BLaER1 (cell line): Measurements from ENCODE around the gene ZFAND3.

Experiments used
- H3K27ac ChIP-seq: shearing (Covaris generic); formaldehyde crosslinking; 2 replicates; pipeline ENCODE4 v1.8.1; 2022
- H3K27me3 ChIP-seq: shearing (Covaris generic); formaldehyde crosslinking; 2 replicates; pipeline ENCODE4 v1.8.1; 2022
- H3K36me3 ChIP-seq: shearing (Covaris generic); formaldehyde crosslinking; 2 replicates; pipeline ENCODE4 v1.8.1; 2022
- H3K4me1 ChIP-seq: shearing (Covaris generic); formaldehyde crosslinking; 2 replicates; pipeline ENCODE4 v1.8.1; 2022
- H3K4me2 ChIP-seq: shearing (Covaris generic); formaldehyde crosslinking; 2 replicates; pipeline ENCODE4 v1.8.1; 2022
- H3K4me3 ChIP-seq: shearing (Covaris generic); formaldehyde crosslinking; 2 replicates; pipeline ENCODE4 v1.8.1; 2022
- H3K9ac ChIP-seq: shearing (Covaris generic); formaldehyde crosslinking; 2 replicates; pipeline ENCODE4 v1.8.1; 2022
- H3K9me3 ChIP-seq: shearing (Covaris generic); formaldehyde crosslinking; 2 replicates; pipeline ENCODE4 v1.8.1; 2022
- H4K20me1 ChIP-seq: shearing (Covaris generic); formaldehyde crosslinking; 2 replicates; pipeline ENCODE4 v1.8.1; 2022
- Cebpa-rat ChIP-seq: shearing (Covaris generic); IDR thresholded peaks from 2 replicates; pipeline ENCODE4 v1.8.1; 2022

Gene ZFAND3

DNA sequence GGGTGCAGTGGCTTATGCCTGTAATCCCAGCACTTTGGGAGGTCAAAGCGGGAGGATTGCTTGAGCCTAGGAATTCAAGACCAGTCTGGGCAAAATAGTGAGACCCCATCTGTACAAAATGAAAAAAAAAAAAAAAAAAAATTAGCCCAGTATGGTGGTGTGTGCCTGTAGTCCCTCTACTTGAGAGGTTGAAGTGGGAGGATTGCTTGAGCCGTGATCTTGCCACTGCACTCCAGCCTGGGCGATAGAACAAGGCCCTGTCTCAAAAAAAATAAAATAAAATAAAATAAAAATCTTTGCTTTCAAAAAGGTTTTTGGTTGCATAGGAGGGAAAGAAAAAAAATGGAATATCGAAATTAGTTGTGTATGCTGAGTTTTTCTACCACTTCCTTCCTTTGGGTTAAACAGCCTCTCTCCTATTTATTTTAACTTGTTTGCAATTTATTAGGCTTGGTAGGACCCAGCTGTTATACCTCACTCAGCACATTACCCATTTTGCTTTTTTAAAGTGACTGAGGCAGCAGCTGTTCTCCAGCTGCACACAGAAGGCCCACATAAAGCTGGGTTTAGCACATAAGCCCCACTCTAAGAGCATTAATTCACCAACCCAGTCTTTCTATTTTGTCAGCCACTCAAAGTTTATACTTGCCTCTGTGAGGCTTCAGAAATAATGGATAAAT, 152.3 kb downstream of the ZFAND3 start:
- Histone ChIP-seq H3K4me2 (peak overlapping the region; percentile 48), H3K9ac (0 out of 2 replicates have a peak overlapping the region, but pooled peaks have one; percentile 38), H3K4me3 (no peak overlapping the region; the same call in 1 of the 2 replicates), H3K9me3 (peaks cover 77% of the 10 kb centered on the region), H4K20me1 (peaks cover 48% of the 10 kb centered on the region; the same call in 1 of the 2 replicates), H3K36me3 (peaks cover 31% of the 10 kb centered on the region), H3K27ac (peak overlapping the region; percentile 27; the same call in 1 of the 2 replicates), H3K4me1 (peaks cover 12% of the 10 kb centered on the region), H3K27me3 (no peaks in the 10 kb centered on the region)
- no peak for TF ChIP-seq Cebpa-rat

DNA sequence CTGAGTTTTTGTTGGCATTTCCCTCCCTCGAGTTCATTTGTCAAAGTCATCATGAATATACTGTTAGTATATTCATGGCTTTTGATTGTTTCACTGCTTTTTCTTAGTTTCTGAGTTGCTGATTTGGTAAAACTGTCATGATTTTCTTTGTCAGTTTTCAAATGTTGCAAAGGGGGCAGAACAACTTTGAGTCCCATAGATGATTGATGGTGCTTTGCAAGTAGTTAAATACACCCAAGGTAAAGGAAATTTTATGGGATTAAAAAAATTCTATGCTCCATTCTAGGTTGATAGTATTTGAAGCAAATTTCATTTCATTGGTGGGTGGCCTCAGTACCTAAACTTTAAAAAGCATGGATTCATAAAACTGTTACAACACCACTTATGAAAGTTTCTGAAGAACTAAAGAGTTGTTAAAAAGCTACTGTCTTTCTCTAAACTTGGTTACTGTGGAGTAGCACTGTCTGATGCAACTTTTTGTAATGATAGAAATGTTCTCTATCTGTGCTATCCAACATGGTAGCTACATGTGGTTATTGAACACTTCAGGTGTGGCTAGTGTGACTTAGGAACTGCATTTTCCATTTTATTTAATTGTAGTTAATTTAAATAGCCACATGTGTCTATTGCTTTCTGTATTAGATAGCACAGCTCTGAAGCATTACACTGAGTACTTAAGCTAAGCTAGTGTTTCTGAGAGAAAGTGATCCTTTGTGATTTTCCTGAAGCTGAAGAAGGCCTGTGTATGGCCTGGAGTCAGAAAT, 153.6 kb downstream of the ZFAND3 start:
- H3K9ac ChIP-seq, result no peak overlapping the region
- H3K27me3 ChIP-seq, result no peaks in the 10 kb centered on the region
- no peak overlapping the region for H3K4me3 ChIP-seq
- TF ChIP-seq Cebpa-rat, result no peak
- peaks cover 12% of the 10 kb centered on the region for H3K4me1 ChIP-seq
- H3K9me3 ChIP-seq, result peaks cover 79% of the 10 kb centered on the region
- peaks cover 27% of the 10 kb centered on the region for H3K36me3 ChIP-seq
- no peak overlapping the region for H3K27ac ChIP-seq
- H4K20me1 ChIP-seq, result peaks cover 52% of the 10 kb centered on the region; the same call in 1 of the 2 replicates
- no peak overlapping the region for H3K4me2 ChIP-seq

DNA sequence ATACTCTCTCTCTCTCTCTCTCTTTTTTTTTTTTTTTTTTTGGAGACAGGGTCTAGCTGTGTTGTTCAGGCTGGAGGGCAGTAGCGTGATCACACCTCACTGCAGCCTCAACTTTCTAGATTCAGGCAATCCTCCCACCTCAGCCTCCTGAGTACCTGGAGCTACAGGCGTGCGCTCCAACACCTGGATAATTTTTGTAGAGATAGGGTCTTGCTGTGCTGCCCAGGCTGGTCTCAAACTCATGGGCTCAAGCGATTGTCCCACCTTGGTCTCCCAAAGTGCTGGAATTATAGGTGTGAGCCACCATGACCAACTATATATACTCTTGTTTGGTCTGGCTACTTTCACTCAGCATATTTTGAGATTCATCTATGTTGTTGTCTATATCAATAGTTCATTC, 154.9 kb downstream of the ZFAND3 start:
- H3K9me3 ChIP-seq, result peaks cover 67% of the 10 kb centered on the region
- peaks cover 18% of the 10 kb centered on the region for H3K36me3 ChIP-seq
- H4K20me1 ChIP-seq, result peaks cover 53% of the 10 kb centered on the region
- 0 out of 2 replicates have a peak overlapping the region, but pooled peaks have one; percentile 2 for H3K4me3 ChIP-seq
- TF ChIP-seq Cebpa-rat, result no peak
- peaks cover 12% of the 10 kb centered on the region for H3K4me1 ChIP-seq
- H3K9ac ChIP-seq, result no peak overlapping the region
- H3K27me3 ChIP-seq, result no peaks in the 10 kb centered on the region
- H3K27ac ChIP-seq, result no peak overlapping the region
- H3K4me2 ChIP-seq, result no peak overlapping the region

DNA sequence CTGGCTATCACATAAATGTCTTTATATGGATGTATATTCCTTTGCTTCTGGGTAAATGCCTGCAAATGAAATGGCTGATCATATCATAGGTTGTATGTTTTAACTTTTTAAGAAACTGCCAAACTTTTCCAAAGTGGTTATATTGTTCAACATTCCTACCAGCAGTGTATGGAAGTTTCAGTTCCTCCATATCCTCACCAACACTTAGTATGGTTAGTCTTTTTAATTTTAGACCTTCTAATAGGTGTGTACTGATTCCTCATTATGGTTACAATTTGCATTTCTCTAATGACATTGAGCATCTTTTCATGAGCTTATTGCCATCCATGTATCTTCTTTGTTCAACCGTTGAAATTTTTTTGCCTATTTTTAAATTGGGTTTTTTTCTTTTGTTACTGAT, 155.4 kb downstream of the ZFAND3 start:
- H3K4me1 ChIP-seq, result peaks cover 17% of the 10 kb centered on the region
- H3K27ac ChIP-seq, result no peak overlapping the region
- H3K4me3 ChIP-seq, result no peak overlapping the region
- H3K36me3 ChIP-seq, result peaks cover 18% of the 10 kb centered on the region
- H3K4me2 ChIP-seq, result no peak overlapping the region
- no peak overlapping the region for H3K9ac ChIP-seq
- H3K27me3 ChIP-seq, result no peaks in the 10 kb centered on the region
- H3K9me3 ChIP-seq, result peaks cover 62% of the 10 kb centered on the region
- TF ChIP-seq Cebpa-rat, result no peak
- H4K20me1 ChIP-seq, result peaks cover 59% of the 10 kb centered on the region

DNA sequence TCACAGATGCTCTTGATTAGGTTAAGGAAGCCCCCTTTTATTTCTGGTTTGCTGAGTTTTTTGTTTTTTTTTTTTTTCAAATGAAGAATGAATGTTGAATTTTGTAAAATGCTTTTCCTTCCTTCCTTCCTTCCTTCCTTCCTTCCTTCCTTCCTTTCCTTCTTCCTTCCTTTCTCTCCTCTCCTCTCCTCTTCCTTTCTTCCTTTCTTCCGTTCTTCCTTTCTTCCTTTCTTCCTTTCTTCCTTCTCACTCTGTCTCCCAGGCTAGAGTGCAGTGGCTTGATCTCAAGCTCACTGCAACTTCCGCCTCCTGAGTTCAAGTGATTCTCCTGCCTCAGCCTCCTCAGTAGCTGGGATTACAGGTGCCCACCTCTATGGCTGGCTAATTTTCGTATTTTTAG, 158.2 kb downstream of the ZFAND3 start:
- TF ChIP-seq Cebpa-rat, result no peak
- 0 out of 2 replicates have a peak, but pooled peaks cover 9% of the 10 kb centered on the region for H3K4me1 ChIP-seq
- H3K9ac ChIP-seq, result no peak overlapping the region
- peaks cover 67% of the 10 kb centered on the region for H4K20me1 ChIP-seq
- H3K36me3 ChIP-seq, result peaks cover 18% of the 10 kb centered on the region
- no peak overlapping the region for H3K4me2 ChIP-seq
- H3K27ac ChIP-seq, result no peak overlapping the region
- no peak overlapping the region for H3K4me3 ChIP-seq
- no peaks in the 10 kb centered on the region for H3K27me3 ChIP-seq
- H3K9me3 ChIP-seq, result peaks cover 53% of the 10 kb centered on the region

DNA sequence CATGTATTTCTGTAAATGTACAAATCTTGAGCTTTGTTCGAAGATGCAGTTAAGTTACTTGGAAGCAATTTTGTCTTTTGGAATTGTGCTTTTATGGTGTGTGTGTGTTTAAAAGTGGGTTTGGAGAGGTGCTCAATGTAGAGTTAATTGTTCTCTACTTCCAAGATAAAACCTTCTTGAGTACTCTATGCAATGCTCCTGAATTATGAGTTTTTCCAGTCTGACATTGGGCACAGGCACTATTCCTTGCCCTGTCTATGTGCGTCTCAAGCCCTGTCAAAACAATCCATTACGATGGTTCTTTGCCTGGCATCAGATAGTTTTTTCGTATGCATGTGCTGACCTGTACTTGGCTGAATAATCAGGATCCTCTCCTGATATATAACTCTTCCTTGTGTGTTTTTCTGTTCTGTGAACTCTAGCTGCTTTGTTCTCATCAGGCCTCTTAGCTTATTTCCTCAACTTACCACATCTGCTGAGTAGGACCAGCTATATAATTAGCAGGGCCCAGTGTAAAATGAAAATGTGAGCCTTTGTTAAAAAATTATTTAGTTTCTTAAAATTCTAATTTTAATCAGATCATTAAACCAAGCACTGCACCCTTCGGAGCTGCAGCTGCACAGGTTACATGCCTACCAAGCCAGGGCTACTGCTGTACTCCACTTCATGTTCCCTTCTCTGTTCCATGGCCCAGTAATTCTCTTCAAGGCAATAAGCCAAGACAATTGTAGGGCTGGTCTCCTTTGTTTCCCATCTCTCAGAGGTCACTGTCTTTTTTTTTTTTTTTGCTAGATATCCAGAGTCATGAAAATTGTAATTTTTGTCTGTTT, 160.1 kb downstream of the ZFAND3 start:
- Histone ChIP-seq H4K20me1 (peaks cover 78% of the 10 kb centered on the region), H3K9ac (no peak overlapping the region), H3K4me1 (0 out of 2 replicates have a peak, but pooled peaks cover 9% of the 10 kb centered on the region), H3K27me3 (no peaks in the 10 kb centered on the region), H3K27ac (no peak overlapping the region), H3K4me3 (no peak overlapping the region), H3K4me2 (no peak overlapping the region), H3K36me3 (peaks cover 11% of the 10 kb centered on the region), H3K9me3 (peaks cover 34% of the 10 kb centered on the region)
- no peak for TF ChIP-seq Cebpa-rat

DNA sequence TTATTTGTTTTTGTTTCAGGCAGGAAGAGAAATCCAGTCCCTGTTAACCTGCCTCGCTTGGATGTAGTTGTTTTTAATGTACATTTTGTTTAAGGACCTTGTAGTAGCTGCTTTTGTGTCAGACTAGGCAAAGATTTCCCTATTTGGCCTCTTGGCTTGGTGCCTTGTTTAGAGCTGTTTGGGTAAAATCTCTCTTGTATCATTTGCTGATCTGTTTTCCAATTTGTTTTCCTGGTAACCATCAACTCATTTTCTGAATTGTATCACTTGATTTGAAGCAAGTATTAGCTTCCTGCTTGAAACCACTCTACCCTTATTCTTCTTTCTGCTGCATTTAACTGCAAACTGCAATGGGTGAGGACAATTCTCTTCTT, 160.7 kb downstream of the ZFAND3 start:
- H3K36me3 ChIP-seq, result peaks cover 6% of the 10 kb centered on the region; the same call in 1 of the 2 replicates
- no peak overlapping the region for H3K4me3 ChIP-seq
- no peak overlapping the region for H3K27ac ChIP-seq
- no peak overlapping the region for H3K4me2 ChIP-seq
- TF ChIP-seq Cebpa-rat, result no peak
- no peak overlapping the region for H3K9ac ChIP-seq
- H3K9me3 ChIP-seq, result peaks cover 28% of the 10 kb centered on the region
- no peaks in the 10 kb centered on the region for H3K27me3 ChIP-seq
- peaks cover 80% of the 10 kb centered on the region for H4K20me1 ChIP-seq
- 0 out of 2 replicates have a peak, but pooled peaks cover 9% of the 10 kb centered on the region for H3K4me1 ChIP-seq

DNA sequence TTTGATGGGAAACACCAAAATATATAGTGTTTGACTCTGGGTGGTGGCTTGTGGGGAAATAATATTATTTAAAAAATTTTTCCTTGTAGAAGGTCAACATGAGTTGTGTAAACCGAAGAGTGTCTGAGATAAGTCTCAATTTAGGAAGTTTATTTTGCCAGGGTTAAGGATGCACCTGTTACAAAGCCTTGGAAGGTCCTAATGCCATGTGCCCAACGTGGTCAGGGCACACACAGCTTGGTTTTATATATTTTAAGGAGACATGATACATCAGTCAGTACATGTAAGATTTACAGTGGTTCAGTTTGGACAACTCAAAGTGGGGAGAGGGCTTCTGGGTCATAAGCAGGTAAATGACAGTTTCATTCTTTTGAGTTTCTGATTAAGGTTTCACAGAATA, 162.1 kb downstream of the ZFAND3 start:
- Histone ChIP-seq H3K27ac (no peak overlapping the region), H3K4me2 (no peak overlapping the region), H3K4me1 (0 out of 2 replicates have a peak, but pooled peaks cover 9% of the 10 kb centered on the region), H3K9ac (no peak overlapping the region), H3K9me3 (peaks cover 14% of the 10 kb centered on the region), H3K36me3 (no peaks in the 10 kb centered on the region), H4K20me1 (peaks cover 94% of the 10 kb centered on the region), H3K4me3 (no peak overlapping the region), H3K27me3 (no peaks in the 10 kb centered on the region)
- no peak for TF ChIP-seq Cebpa-rat

DNA sequence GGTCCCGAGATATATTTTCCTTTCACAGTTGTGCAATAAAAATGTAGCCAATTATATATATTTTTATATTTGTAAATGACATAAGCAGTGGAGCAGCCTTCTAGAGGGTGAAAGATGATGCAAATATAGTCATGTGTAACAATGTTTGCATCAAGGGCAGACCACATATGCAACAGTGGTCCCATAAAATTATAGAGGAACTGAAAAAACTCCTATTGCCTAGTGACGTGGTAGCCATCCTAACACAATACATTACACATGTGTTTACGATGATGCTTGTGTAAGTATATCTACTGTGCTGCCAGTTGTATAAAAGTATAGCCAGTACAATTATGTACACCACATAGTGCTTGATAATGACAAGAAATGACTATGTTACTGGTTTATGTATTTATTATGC, 162.8 kb downstream of the ZFAND3 start:
- Histone ChIP-seq H3K36me3 (no peaks in the 10 kb centered on the region), H3K9me3 (peaks cover 7% of the 10 kb centered on the region), H3K27ac (no peak overlapping the region), H3K4me3 (no peak overlapping the region), H3K9ac (no peak overlapping the region), H3K27me3 (no peaks in the 10 kb centered on the region), H3K4me2 (no peak overlapping the region), H4K20me1 (peaks cover 98% of the 10 kb centered on the region), H3K4me1 (0 out of 2 replicates have a peak, but pooled peaks cover 9% of the 10 kb centered on the region)
- TF ChIP-seq Cebpa-rat, result no peak
